DOHH2 (cell line): ENCODE results near the gene TBK1.
A peak's percentile ranks its signal among the peaks of the same experiment; 100 is the strongest.

Experiments used
- H3F3A ChIP-seq: fragments of 200-600 bp; sonication (generic), shearing (Covaris generic); 2 replicates; pipeline ENCODE4 v1.6.0; 2016; ENCODE audit warnings: antibody characterized with exemption, mild to moderate bottlenecking; ENCODE audit not compliant: control insufficient read depth, insufficient read depth
- H3K27ac ChIP-seq: fragments of 200-600 bp; sonication (generic); 2 replicates; pipeline ENCODE4 v1.5.1; 2014; ENCODE audit warnings: low read depth, mild to moderate bottlenecking, low read length, moderate library complexity
- H3K27me3 ChIP-seq: fragments of 200-600 bp; sonication (generic); 2 replicates; pipeline ENCODE4 v1.6.1; 2014; ENCODE audit warnings: mild to moderate bottlenecking, low read length, mixed read lengths; ENCODE audit not compliant: control insufficient read depth
- H3K36me3 ChIP-seq: fragments of 200-600 bp; sonication (generic); 2 replicates; pipeline ENCODE4 v1.6.1; 2014; ENCODE audit warnings: mild to moderate bottlenecking, low read length, moderate library complexity, mixed read lengths; ENCODE audit not compliant: control insufficient read depth
- H3K4me1 ChIP-seq: fragments of 200-600 bp; sonication (generic); 2 replicates; pipeline ENCODE4 v1.6.1; 2014; ENCODE audit warnings: mild to moderate bottlenecking, low read length, mixed read lengths; ENCODE audit not compliant: control insufficient read depth
- H3K4me2 ChIP-seq: fragments of 200-600 bp; sonication (generic); 2 replicates; pipeline ENCODE4 v1.6.0; 2014; ENCODE audit warnings: mild to moderate bottlenecking, low read length, moderate library complexity
- H3K4me3 ChIP-seq: fragments of 200-600 bp; sonication (generic); 2 replicates; pipeline ENCODE4 v1.5.1; 2014; ENCODE audit warnings: mild to moderate bottlenecking, low read length, mixed read lengths
- H3K79me2 ChIP-seq: fragments of 200-600 bp; sonication (generic); 2 replicates; pipeline ENCODE4 v1.6.1; 2014; ENCODE audit warnings: mild to moderate bottlenecking, low read length, mixed read lengths; ENCODE audit not compliant: control insufficient read depth
- H3K9me2 ChIP-seq: fragments of 200-600 bp; sonication (generic); replicated peaks from 2 replicates; pipeline ENCODE4 v1.6.1; 2014; ENCODE audit warnings: mild to moderate bottlenecking, low read length, mixed read lengths; ENCODE audit not compliant: control insufficient read depth
- H3K9me3 ChIP-seq: fragments of 200-600 bp; sonication (generic); 2 replicates; pipeline ENCODE4 v1.6.1; 2014; ENCODE audit warnings: antibody characterized with exemption, low read length, mixed read lengths; ENCODE audit not compliant: control insufficient read depth, insufficient read depth
- H4K20me1 ChIP-seq: fragments of 200-600 bp; sonication (generic); 2 replicates; pipeline ENCODE4 v1.6.0; 2014; ENCODE audit warnings: low read depth, mild to moderate bottlenecking, antibody characterized with exemption, low read length, moderate library complexity; ENCODE audit not compliant: control insufficient read depth, insufficient read depth
- CTCF ChIP-seq: fragments of 200-600 bp; sonication (generic); IDR thresholded peaks from one replicate; pipeline ENCODE4 v1.5.1; 2014; ENCODE audit warnings: antibody characterized with exemption, mild to moderate bottlenecking, low read depth, low read length; ENCODE audit not compliant: poor library complexity, severe bottlenecking
- EZH2phosphoT487 ChIP-seq: fragments of 200-600 bp; sonication (generic); IDR thresholded peaks from 2 replicates; pipeline ENCODE4 v1.6.1; 2017; ENCODE audit warnings: borderline replicate concordance, mild to moderate bottlenecking, antibody characterized with exemption, low read length, moderate library complexity, mixed read lengths

The TBK1 gene

DNA sequence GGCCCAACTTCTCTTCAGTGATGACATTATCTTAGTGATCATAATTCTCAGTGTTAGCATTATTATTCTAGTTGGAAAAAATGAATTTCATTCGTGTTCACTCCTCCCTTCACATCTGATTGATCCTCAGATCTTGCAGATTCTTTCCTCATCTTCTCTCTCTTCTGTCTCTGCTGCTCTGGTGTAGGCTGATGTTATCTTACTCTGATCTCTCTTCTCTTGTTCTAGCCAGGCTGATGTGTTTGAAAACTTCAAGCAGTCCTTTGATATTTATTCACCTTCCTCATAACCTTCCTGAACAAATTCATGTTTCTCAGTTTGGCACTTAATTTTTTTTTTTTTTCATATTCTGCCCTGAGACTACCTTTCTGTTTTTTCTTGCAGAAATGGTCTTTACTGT lies 5.6 kb upstream of the TBK1 start:
- TF ChIP-seq EZH2phosphoT487 (no peak), CTCF (no peak)
- H3K4me2 ChIP-seq, result no peak overlapping the region
- H3K27me3 ChIP-seq, result no peaks in the 10 kb centered on the region
- H3K4me3 ChIP-seq, result no peak overlapping the region
- H3K36me3 ChIP-seq, result peaks cover 75% of the 10 kb centered on the region
- H3K4me1 ChIP-seq, result peaks cover 12% of the 10 kb centered on the region
- H3K9me2 ChIP-seq, result no peaks in the 10 kb centered on the region
- no peaks in the 10 kb centered on the region for H3K9me3 ChIP-seq
- H3K27ac ChIP-seq, result no peak overlapping the region
- peaks cover 15% of the 10 kb centered on the region for H3K79me2 ChIP-seq
- no peaks in the 10 kb centered on the region for H4K20me1 ChIP-seq
- H3F3A ChIP-seq, result peaks cover 37% of the 10 kb centered on the region

DNA sequence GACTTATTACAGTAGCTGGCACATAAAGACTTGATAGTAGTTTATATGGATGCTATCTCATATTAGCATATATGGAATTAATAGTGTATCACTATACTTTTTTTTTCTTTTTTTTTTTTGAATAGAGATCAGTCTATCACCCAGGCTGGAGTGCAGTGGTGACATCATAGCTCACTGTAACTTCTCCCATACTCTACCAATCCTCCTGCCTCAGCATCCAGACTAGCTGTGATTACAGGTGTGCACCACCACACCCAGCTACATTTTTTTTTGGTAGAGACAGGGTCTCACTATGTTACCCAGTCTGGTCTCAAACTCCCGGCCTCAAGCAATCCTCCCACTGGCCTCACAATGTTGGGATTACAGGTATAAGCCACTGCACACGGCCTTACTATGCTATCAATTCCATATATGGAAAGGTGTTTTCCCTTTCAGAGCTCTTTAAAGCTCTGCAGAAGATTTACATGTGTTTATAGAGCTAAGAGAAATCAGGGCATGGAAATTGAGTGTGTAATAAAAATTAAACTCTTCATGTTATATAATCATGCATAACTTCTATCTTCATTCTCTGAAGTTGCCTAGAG lies 1.8 kb upstream of the TBK1 start:
- Histone ChIP-seq H3K9me2 (no peaks in the 10 kb centered on the region), H3K36me3 (peaks cover 64% of the 10 kb centered on the region), H3K4me1 (peaks cover 22% of the 10 kb centered on the region), H3K4me3 (peak overlapping the region; percentile 98), H3K79me2 (peaks cover 54% of the 10 kb centered on the region), H3K4me2 (peak overlapping the region; percentile 71), H3K9me3 (no peaks in the 10 kb centered on the region), H4K20me1 (peaks cover 7% of the 10 kb centered on the region), H3F3A (peaks cover 36% of the 10 kb centered on the region), H3K27me3 (no peaks in the 10 kb centered on the region), H3K27ac (peak overlapping the region; percentile 64)
- no peak for TF ChIP-seq CTCF
- no peak for TF ChIP-seq EZH2phosphoT487

DNA sequence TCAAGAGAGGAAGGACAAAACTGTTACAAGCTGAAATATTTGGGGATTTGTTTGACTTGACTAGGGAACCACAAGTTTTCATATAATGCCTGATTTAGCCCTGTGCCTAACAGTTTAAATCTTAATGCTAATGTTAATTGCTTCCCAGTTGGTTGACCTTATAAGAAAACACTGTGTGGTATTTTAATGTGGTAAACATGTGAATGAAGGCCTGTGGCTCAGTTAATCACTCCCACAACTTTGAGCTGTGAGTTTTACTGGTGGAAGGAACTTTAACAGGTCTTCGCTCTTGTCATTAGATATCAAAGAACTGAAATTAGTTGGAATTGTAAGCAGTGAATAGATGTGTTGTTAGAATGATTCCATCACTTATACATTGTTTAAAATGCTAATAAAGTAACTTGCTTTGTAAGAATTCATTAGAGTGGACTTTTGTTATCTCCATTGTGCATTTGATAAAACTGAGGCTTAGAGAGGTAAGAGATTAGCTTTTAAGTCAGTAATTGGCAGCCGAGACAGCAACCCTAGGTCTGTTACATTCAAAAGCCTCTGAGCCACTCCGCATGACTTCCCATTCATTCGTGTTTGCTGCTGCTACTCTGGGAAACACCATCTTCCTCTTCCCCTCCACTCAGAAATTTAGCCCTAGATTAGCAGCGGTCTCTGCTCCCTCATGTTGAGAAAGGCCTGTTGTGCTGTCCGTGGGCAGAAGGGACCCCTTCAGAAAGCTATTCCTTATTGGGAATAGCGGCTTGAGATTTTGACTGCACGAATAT lies 1.0 kb upstream of the TBK1 start:
- peaks cover 61% of the 10 kb centered on the region for H3K79me2 ChIP-seq
- TF ChIP-seq EZH2phosphoT487, result no peak
- TF ChIP-seq CTCF, result no peak
- peaks cover 63% of the 10 kb centered on the region for H3K36me3 ChIP-seq
- no peaks in the 10 kb centered on the region for H3K9me3 ChIP-seq
- peaks cover 26% of the 10 kb centered on the region for H3K4me1 ChIP-seq
- H3K4me2 ChIP-seq, result peak overlapping the region; percentile 71
- peaks cover 36% of the 10 kb centered on the region for H3F3A ChIP-seq
- peak overlapping the region; percentile 98 for H3K4me3 ChIP-seq
- H4K20me1 ChIP-seq, result peaks cover 7% of the 10 kb centered on the region
- H3K27me3 ChIP-seq, result no peaks in the 10 kb centered on the region
- no peaks in the 10 kb centered on the region for H3K9me2 ChIP-seq
- H3K27ac ChIP-seq, result peak overlapping the region; percentile 64
